GM20431 (cell line): ENCODE results near the gene PKD1.
"Not testable (repeated sequence)": the region's sequence is repeated elsewhere in the genome, so short reads cannot be mapped to it uniquely, and the experiment has no call there.

ENCODE experiments used
- in situ Hi-C: fragments of 300-500 bp; cut with MseI, MboI; formaldehyde crosslinking; loops from one replicate; pipeline ENCODE4 v1.15.0; 2020; ENCODE audit warnings: low sequenced_read_pairs; ENCODE audit not compliant: unreplicated experiment

PKD1 gene

GRCh38 chr16:2126928-2127556 is 8.7 kb downstream of the PKD1 start:
- in situ Hi-C loops = not testable (repeated sequence)

- in situ Hi-C loops = not testable (repeated sequence)
Measured at GRCh38 chr16:2126161-2126743, 9.4 kb downstream of the PKD1 start.

DNA sequence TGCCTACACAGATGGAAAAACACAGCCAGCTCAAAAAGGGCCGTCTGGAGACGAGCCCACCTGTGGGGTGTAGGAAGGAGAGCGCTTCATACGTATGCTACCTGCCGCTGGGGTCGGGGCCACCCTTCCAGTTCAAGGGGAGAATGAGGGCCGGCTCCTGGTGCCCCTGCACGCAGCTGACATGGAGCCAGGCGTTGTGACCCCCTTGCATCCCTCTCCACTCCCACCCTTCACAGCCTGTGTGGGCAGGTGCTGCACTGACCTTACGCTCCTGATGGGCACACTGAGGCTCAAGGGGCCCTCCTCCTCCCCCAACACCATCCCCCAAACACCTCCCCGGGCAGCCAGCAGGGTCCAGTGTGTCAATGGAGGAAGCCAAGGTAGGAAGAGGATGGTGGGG is 10.1 kb downstream of the PKD1 start:
- in situ Hi-C loops = not testable (repeated sequence)

DNA sequence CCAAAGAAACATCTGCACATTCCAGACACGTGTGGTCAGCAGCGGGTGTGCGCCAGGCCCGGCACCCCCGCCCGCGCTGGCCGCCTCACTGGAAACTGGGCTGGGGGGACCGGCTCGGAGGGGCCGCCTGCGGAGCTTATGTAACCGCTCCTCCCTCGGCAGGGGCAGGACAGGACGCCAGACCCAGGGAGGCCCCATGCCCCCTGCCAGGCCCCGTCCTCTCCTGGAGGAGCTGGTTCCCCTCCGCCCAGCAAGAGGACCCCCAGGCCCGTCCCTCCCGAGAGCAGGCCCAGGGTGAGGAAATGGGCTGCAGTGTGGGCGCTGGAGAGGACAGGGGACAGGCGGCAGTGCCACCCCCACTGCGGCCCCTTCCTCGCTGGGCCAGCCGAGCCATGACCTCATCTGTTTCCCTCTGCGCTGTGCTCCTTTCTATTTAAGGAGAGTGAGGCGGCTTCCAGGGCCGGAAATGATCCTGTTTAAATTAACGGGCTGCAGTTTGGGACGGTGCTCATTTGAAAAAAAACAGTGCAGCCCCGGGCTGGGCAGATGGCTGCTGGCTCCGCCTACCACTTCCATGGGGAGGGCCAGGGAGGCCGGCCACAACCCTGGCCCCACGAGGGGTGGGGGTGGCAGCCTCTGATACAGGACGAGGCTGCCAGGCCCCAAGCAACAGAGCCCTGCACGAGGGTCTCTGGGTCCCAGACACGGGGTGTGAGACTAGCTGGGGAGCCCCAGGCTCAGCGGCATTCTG is 10.8 kb downstream of the PKD1 start:
- in situ Hi-C loops = not testable (repeated sequence)

DNA sequence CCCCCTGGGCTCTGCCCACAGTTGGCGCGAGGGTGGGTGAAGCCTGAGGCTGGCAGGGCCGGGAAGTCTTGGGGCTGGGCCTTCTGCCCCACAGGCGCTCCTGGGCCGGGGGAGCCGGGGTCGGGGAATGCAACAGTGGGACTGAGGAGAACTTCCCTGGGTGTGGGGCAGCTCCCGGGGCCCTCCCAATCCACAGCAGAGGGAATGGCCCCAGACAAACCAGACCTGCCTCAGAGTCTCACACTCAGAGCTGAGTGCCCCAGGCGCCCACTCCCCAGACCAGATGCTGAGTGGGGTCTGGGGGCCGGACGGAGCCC is 11.4 kb downstream of the PKD1 start:
- in situ Hi-C loops = not testable (repeated sequence)

DNA sequence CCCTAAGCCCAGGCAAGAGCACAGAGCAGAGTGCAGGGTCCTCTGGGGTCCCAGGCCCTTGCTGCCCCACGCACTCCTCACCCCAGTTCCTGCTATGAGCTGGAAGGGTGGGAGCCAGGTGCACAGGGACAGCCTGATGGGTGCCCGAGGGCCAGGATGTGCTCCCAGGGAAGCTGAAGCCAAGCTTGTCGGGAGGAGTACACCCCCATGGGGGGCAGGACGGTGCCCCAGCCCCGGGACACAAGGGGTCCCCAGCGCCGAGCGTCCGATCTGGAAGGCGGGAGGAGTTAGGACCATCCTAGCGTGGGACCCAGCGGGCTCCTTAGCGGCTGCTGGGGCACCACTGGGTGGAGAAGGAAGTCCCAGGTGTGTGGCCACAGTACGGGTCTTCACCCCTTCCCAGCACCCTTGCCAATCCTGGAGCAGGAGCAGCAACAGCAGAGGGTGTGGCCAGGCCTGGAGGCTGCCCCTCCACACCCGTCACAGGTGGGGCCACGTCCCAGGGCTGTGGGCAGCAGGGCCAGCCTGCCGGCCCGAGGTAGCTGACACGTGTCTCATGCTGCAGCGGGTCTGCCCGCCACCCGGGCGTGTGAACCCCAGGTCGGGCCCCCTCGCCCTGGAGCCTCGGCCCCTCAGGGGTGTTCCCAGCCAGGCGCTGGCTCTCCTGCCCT is 11.9 kb downstream of the PKD1 start:
- in situ Hi-C loops = not testable (repeated sequence)

DNA sequence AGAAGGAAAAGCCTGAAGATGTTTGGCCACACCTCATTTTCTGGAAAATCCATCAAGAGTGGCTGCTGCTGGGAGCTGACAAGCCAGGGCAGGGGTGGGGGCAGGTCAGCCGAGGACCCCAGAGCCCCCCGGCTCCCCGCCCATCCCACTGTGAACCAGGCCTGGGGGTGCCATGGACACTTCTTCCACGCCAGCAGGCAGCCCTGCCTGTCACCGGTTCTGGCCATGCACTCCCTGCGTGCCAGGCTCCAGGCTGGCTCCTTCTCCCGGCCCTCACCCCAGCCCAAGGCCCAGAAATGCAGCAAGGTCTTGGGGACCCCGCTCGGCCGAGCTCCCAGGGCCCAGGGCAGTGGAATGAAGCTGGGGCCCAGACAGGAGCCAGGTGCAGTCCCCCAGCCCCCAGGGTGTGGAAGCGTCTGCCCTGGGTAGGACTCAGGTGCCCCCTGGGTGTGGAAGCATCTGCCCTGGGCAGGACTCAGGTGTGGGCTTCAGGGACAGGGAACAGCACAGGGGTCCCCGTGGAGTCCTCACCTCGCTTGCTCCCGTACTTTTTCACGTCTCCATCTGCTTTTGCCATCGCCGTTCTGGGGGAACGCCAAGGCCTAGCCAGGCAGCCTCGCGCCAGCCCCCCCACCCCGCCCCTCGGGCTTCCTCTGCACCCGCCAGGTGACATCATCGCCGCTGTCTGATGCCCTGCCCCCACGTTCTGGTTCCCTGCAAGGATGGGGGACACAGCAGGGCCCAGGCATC is 12.6 kb downstream of the PKD1 start:
- in situ Hi-C loops = not testable (repeated sequence)

GRCh38 chr16:2122429-2122828 is 13.3 kb downstream of the PKD1 start:
- in situ Hi-C loops = no loop called here

DNA sequence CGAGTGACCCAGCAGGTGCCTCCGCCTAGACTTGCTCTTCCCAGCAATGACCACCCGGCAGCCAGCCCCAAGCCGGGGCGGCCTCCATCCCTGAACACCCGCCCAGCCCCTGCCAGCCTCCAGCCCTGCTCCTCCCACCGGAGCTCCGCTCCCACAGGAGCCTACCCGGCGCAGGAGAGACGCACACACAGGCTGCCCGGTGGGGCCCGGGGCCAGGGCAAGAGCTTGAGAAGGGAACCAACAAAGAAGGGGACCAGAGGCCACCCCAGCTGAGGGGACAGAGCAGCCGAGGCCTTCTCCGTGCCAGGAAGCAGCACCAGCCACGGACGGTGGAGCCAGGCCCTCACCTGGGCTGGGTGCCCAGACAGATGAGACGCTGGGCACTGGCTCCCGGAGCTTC is 13.8 kb downstream of the PKD1 start:
- in situ Hi-C loops = no loop called here

GRCh38 chr16:2121325-2121724 is 14.4 kb downstream of the PKD1 start:
- in situ Hi-C loops = not testable (repeated sequence)

DNA sequence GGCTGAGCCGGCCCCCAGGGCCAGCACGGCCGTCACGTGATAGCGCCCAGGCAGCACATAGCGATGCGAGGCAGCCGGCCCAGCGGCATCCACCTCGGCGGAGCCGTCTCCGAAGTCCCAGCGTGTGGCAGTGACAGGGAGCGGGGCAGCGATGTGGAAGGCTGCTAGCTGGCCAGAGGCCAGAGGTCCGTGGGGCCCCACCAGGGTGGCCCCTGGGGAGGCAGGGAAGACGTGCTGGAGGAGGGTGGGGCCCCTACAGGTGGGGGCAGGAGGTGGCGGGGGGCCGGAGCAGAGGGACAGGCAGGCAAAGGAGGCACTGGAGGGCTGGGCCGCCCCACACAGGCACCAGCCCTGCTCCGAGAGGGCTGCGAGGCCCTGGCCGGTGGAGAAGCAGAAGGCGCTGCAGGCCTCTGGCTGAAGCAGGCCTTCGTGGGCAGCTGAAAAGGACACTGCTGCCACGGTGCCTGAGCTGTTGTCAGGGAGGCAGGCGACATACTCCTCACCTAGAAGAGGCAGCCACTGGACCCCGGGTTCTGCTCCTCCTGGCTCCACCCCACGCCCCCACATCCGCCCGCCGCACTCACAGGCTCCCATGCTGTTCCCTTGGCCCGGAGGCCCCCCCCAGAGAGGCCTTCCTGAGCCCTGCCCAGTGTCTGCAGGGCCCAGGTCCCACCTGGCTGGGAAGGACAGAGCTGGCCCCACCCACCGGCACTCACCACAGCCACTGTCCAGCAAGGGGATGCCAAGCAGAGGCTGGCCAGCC is 17.6 kb downstream of the PKD1 start:
- in situ Hi-C loops = not testable (repeated sequence)

DNA sequence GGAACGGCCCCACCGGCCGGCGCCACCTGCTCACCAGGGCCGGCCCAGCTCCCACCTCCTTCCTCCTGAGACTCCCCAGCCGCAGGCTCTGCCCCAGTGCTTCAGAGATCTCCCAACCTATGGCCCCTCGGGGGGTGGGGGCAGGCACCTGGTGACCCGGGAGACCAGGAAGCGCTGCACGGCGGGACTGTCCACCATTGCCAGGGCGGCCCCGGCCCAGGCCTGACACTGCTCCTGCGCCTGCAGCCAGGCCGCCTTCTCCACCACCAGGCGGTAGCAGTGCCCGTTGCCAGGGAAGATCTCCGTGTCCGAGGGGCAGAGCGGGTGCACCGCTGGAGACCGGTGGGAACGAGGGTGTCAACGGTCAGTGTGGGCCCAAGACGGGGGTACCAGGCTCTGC is 18.4 kb downstream of the PKD1 start:
- in situ Hi-C loops = not testable (repeated sequence)

GRCh38 chr16:2116428-2116827 is 19.3 kb downstream of the PKD1 start:
- in situ Hi-C loops = not testable (repeated sequence)

GRCh38 chr16:2115591-2115973 is 20.1 kb downstream of the PKD1 start:
- in situ Hi-C loops = no loop called here

DNA sequence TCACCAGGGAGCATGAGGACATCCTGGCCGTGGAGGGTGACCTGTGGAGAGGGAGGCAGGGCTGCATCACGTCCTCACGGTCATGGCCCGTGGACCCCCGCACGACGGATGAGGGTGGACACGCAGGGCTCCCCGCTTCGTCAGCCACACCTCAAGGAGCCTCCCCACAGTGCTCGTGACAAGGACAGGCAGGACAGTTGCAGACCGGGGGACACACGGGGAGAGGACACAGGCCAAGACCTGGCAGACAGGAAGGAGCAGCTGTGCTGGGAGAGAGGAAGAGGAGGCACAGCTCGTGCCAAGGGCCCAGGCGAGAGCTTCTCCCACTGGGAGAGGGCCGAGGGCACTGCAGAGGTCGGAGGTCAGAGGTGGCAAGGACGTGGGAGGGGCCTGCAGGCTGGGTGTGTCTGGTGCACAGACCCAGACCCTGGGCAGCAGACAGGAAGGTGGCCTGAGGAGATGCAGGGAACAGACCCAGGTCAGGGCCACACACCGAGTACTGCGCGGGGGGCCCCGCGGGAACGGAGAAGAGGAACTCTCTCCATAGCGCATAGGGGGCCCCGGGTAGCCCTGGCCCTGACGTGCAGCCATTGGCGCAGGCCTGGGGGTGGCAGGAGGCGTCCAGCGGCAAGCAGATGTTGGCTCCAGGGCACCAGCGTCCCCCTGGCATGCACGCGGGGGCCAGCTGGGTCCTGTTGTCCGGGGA is 20.7 kb downstream of the PKD1 start:
- in situ Hi-C loops = not testable (repeated sequence)

- in situ Hi-C loops = not testable (repeated sequence)
Measured at GRCh38 chr16:2114225-2114624, 21.5 kb downstream of the PKD1 start.

DNA sequence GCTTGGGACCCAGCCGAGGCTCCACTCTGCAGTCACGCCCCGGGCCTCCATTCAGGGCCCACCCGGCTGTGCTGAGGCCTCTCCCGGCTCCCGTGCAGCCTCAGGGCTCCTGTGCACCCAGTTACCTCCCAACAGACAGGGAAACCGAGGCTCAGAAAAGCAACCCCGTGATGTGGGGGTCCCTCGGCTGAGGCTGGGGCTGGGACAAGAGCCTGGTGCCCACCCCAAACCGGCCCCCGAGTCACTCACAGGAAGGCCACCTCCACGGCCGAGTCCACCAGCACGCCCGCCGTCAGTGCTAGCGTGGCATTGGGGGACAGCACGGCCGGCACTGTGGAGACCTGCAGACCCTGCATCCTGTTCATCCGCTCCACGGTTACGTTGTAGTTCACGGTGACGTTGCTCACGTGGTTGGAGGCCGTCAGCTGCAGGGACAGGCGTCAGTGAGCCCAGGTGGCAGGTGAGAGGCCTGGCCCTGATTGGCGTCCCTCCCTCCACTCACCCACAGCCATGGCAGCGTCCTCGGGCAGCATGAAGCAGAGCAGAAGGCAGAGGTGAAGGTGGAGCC is 23.1 kb downstream of the PKD1 start:
- in situ Hi-C loops = not testable (repeated sequence)

- in situ Hi-C loops = not testable (repeated sequence)
Measured at GRCh38 chr16:2111412-2112335, 24.0 kb downstream of the PKD1 start.
